ENCODE measurements around the gene CSPG4. TPM values are rescaled to one million over a fixed set of nuclear protein-coding genes. Genes with fewer than 3 reads are reported as not detected.

CSPG4 gene
- total and polyA plus RNA-seq, 9 of the 15 experiments (the other 6 are each of a cell fraction or from before 2014, with no cell fraction given) = under 0.01 to 0.07 (median 0.04) TPM; not detected in 5

GRCh38 chr15:75646112-75646943, 66.3 kb downstream of the CSPG4 start:
- Histone ChIP-seq H3K27me3 (ENCODE audit: control insufficient read depth in 2 of 2, insufficient read depth in 2 of 2, low read length in 2 of 2) (no peaks in the 10 kb centered on the region), H3K4me2 (ENCODE audit: insufficient read depth, low read length) (peak overlapping the region; percentile 96), H3K4me3 (peak overlapping the region; percentile 79), H3K36me3 (ENCODE audit: control insufficient read depth, insufficient read depth, low read length) (peaks cover 15% of the 10 kb centered on the region; the same call in 2 of the 3 replicates), H3K79me2 (ENCODE audit: control insufficient read depth, insufficient read depth, low read length) (peaks cover 46% of the 10 kb centered on the region), H3K4me1 (replicated peaks in 1 of 2; ENCODE audit: control insufficient read depth in 2 of 2, insufficient read depth in 2 of 2, low read length in 2 of 2) (peaks cover 35 to 47% of the 10 kb centered on the region in 2 experiments; a peak in 4 of 5 replicates), H3K9ac (ENCODE audit: insufficient read depth in 1 of 2, low read depth in 2 of 2, low read length in 2 of 2) (peak overlapping the region; percentile 86 to 97), H2AFZ (ENCODE audit: low read depth, low read length) (peak overlapping the region; percentile 98), H4K20me1 (replicated peaks; ENCODE audit: control insufficient read depth, insufficient read depth, low read length) (no peaks in the 10 kb centered on the region), H3K27ac (ENCODE audit: extremely low read depth, low read depth, low read length) (no peak overlapping the region; the same call in 2 of the 3 replicates), H3K9me3 (replicated peaks; ENCODE audit: control insufficient read depth, insufficient read depth, low read depth, low read length) (no peaks in the 10 kb centered on the region), H3K9me1 (ENCODE audit: control insufficient read depth, insufficient read depth, low read length) (no peaks in the 10 kb centered on the region)
- DNase-seq (ENCODE audit: extremely low read depth in 1 of 4, low spot score in 3 of 4) = no peak
- TF ChIP-seq POU5F1 (IDR thresholded peaks at IDR 0.05; ENCODE audit: borderline replicate concordance, low read depth, low read length, partially characterized antibody) (no peak), ZNF24 (IDR thresholded peaks at IDR 0.05) (peak; percentile 71), HMBOX1 (IDR thresholded peaks at IDR 0.05) (peak; percentile 58; the same call in 1 of the 2 replicates), GABPB1 (CRISPR knock-in tag; IDR thresholded peaks at IDR 0.05) (peak; percentile 26; the same call in 1 of the 2 replicates), NFE2 (IDR thresholded peaks at IDR 0.05; ENCODE audit: low read depth) (peak; percentile 36; the same call in 1 of the 2 replicates), SMARCB1 (IDR thresholded peaks at IDR 0.05; ENCODE audit: insufficient read length, low read depth) (no peak), NFIC (IDR thresholded peaks at IDR 0.05) (peak; percentile 83), CREB1 (IDR thresholded peaks at IDR 0.05) (no peak), CREB1 (CRISPR knock-in tag; IDR thresholded peaks at IDR 0.05) (0 out of 2 replicates have a peak, but pooled peaks have one; percentile 42), RAD21 (CRISPR knock-in tag; conservative IDR thresholded peaks at IDR 0.05 in 1 of 2, IDR thresholded peaks at IDR 0.05 in 1 of 2) (no peak), SPI1 (IDR thresholded peaks at IDR 0.05; ENCODE audit: borderline replicate concordance, low read depth, low read length) (peak; percentile 68)
- ChIA-PET POLR2A (interaction anchor here (0.5 to 1.9 kb wide), 4 partner anchors 13 to 457 kb away, joined by 3 to 16 read pairs (median 6); partner anchors contain the start of gene SNUPN), CTCF (ENCODE audit: low intra/inter-chr PET ratio) (no interaction called here)
- no peak for FAIRE-seq
- in situ Hi-C loops (cut with MboI) (no loop called here), intact Hi-C loops (cut with micrococcal nuclease) (no loop called here)
- no peak for ATAC-seq
- no TSS peak for BruUV-seq (replicated peaks)
- 41% methylated on average over 5 of the region's 5 CpGs for WGBS (ENCODE audit: insufficient coverage, low coverage, missing lambda C conversion rate)
